ENCODE results near the gene TCF4. TPM values are rescaled to one million over a fixed set of nuclear protein-coding genes. Genes with fewer than 3 reads are reported as not detected.

TCF4 gene
- total and polyA plus RNA-seq, 2 experiments from 2014 or later = 77.7 to 89.2 TPM

DNA sequence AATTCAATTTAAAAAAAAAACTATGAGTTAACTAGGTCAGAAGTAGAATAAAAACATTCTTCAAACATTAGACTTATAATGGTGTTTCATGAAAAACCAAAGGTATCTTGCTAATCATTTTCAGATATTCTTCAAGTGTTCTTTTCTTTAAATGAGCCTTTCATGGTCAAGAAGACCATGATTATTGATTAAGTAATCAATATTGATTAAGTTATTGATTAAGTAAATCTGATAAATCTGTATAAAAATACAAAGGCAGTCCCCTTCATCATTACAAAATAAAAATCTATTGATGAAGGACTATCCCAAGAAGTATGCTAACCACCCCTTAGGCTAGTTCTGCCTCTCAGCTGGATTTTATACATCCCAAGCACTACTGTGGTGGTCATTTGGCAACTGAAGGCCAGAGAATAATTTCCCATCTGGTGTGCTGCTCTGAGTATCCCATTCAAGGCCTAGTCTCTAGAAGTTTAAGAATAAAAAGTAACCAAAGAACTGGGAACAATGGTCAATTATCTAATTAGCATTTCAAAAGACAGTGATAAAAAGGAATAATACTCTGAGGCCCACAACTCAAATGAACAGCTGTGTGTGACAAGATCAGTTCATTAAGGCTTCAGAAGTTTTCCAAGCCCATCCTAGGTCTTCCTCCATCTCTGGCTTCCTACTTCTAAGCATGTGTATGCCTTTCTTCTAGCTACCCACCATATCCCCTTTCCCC, 63.5 kb downstream of the TCF4 start:
- no peaks in the 10 kb centered on the region for H3F3A ChIP-seq (replicated peaks; ENCODE audit: low read depth)
- Mint-ChIP-seq H3K27ac (peak overlapping the region; percentile 22; the same call in 1 of the 2 replicates), H3K4me1 (peaks cover 54% of the 10 kb centered on the region), H3K9me3 (no peaks in the 10 kb centered on the region), H3K4me3 (peak overlapping the region; percentile 3; the same call in 1 of the 3 replicates), H3K36me3 (ENCODE audit: low read depth) (no peaks in the 10 kb centered on the region), H3K27me3 (ENCODE audit: insufficient read depth, low read depth, poor library complexity) (peaks cover 2% of the 10 kb centered on the region)
- H3K36me3 ChIP-seq (ENCODE audit: insufficient read depth) = no peaks in the 10 kb centered on the region
- H3K4me1 ChIP-seq (ENCODE audit: insufficient read depth) = peaks cover 23% of the 10 kb centered on the region
- H2AFZ ChIP-seq = no peak overlapping the region
- TF ChIP-seq STAT1 (IDR thresholded peaks at IDR 0.05; ENCODE audit: unreplicated experiment) = no peak
- TF ChIP-seq CREB1 (CRISPR knock-in tag; IDR thresholded peaks at IDR 0.05; ENCODE audit: low read depth) = no peak
- TF ChIP-seq, protein P1, sequence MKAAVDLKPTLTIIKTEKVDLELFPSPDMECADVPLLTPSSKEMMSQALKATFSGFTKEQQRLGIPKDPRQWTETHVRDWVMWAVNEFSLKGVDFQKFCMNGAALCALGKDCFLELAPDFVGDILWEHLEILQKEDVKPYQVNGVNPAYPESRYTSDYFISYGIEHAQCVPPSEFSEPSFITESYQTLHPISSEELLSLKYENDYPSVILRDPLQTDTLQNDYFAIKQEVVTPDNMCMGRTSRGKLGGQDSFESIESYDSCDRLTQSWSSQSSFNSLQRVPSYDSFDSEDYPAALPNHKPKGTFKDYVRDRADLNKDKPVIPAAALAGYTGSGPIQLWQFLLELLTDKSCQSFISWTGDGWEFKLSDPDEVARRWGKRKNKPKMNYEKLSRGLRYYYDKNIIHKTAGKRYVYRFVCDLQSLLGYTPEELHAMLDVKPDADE (IDR thresholded peaks at IDR 0.05) = no peak
- no peak for TF ChIP-seq ZNF331 (CRISPR knock-in tag; IDR thresholded peaks at IDR 0.05; ENCODE audit: low read depth)
- TF ChIP-seq EZH2 (IDR thresholded peaks at IDR 0.05; ENCODE audit: low read depth, unreplicated experiment) = no peak
- no peak for TF ChIP-seq POLR2AphosphoS5 (IDR thresholded peaks at IDR 0.05; ENCODE audit: low read depth)
- no peak for TF ChIP-seq EZH2phosphoT487 (IDR thresholded peaks at IDR 0.05; ENCODE audit: unreplicated experiment)
- TF ChIP-seq NANOG (IDR thresholded peaks at IDR 0.05; ENCODE audit: borderline replicate concordance) = 0 out of 2 replicates have a peak, but pooled peaks have one; percentile 31
- TF ChIP-seq, protein P2, sequence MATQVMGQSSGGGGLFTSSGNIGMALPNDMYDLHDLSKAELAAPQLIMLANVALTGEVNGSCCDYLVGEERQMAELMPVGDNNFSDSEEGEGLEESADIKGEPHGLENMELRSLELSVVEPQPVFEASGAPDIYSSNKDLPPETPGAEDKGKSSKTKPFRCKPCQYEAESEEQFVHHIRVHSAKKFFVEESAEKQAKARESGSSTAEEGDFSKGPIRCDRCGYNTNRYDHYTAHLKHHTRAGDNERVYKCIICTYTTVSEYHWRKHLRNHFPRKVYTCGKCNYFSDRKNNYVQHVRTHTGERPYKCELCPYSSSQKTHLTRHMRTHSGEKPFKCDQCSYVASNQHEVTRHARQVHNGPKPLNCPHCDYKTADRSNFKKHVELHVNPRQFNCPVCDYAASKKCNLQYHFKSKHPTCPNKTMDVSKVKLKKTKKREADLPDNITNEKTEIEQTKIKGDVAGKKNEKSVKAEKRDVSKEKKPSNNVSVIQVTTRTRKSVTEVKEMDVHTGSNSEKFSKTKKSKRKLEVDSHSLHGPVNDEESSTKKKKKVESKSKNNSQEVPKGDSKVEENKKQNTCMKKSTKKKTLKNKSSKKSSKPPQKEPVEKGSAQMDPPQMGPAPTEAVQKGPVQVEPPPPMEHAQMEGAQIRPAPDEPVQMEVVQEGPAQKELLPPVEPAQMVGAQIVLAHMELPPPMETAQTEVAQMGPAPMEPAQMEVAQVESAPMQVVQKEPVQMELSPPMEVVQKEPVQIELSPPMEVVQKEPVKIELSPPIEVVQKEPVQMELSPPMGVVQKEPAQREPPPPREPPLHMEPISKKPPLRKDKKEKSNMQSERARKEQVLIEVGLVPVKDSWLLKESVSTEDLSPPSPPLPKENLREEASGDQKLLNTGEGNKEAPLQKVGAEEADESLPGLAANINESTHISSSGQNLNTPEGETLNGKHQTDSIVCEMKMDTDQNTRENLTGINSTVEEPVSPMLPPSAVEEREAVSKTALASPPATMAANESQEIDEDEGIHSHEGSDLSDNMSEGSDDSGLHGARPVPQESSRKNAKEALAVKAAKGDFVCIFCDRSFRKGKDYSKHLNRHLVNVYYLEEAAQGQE (IDR thresholded peaks at IDR 0.05; ENCODE audit: unreplicated experiment) = no peak
- TF ChIP-seq, protein P3, sequence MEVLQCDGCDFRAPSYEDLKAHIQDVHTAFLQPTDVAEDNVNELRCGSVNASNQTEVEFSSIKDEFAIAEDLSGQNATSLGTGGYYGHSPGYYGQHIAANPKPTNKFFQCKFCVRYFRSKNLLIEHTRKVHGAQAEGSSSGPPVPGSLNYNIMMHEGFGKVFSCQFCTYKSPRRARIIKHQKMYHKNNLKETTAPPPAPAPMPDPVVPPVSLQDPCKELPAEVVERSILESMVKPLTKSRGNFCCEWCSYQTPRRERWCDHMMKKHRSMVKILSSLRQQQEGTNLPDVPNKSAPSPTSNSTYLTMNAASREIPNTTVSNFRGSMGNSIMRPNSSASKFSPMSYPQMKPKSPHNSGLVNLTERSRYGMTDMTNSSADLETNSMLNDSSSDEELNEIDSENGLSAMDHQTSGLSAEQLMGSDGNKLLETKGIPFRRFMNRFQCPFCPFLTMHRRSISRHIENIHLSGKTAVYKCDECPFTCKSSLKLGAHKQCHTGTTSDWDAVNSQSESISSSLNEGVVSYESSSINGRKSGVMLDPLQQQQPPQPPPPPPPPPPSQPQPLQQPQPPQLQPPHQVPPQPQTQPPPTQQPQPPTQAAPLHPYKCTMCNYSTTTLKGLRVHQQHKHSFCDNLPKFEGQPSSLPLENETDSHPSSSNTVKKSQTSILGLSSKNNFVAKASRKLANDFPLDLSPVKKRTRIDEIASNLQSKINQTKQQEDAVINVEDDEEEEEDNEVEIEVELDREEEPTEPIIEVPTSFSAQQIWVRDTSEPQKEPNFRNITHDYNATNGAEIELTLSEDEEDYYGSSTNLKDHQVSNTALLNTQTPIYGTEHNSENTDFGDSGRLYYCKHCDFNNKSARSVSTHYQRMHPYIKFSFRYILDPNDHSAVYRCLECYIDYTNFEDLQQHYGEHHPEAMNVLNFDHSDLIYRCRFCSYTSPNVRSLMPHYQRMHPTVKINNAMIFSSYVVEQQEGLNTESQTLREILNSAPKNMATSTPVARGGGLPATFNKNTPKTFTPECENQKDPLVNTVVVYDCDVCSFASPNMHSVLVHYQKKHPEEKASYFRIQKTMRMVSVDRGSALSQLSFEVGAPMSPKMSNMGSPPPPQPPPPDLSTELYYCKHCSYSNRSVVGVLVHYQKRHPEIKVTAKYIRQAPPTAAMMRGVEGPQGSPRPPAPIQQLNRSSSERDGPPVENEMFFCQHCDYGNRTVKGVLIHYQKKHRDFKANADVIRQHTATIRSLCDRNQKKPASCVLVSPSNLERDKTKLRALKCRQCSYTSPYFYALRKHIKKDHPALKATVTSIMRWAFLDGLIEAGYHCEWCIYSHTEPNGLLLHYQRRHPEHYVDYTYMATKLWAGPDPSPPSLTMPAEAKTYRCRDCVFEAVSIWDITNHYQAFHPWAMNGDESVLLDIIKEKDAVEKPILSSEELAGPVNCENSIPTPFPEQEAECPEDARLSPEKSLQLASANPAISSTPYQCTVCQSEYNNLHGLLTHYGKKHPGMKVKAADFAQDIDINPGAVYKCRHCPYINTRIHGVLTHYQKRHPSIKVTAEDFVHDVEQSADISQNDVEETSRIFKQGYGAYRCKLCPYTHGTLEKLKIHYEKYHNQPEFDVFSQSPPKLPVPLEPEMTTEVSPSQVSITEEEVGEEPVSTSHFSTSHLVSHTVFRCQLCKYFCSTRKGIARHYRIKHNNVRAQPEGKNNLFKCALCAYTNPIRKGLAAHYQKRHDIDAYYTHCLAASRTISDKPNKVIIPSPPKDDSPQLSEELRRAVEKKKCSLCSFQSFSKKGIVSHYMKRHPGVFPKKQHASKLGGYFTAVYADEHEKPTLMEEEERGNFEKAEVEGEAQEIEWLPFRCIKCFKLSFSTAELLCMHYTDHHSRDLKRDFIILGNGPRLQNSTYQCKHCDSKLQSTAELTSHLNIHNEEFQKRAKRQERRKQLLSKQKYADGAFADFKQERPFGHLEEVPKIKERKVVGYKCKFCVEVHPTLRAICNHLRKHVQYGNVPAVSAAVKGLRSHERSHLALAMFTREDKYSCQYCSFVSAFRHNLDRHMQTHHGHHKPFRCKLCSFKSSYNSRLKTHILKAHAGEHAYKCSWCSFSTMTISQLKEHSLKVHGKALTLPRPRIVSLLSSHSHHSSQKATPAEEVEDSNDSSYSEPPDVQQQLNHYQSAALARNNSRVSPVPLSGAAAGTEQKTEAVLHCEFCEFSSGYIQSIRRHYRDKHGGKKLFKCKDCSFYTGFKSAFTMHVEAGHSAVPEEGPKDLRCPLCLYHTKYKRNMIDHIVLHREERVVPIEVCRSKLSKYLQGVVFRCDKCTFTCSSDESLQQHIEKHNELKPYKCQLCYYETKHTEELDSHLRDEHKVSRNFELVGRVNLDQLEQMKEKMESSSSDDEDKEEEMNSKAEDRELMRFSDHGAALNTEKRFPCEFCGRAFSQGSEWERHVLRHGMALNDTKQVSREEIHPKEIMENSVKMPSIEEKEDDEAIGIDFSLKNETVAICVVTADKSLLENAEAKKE (CRISPR knock-in tag; IDR thresholded peaks at IDR 0.05) = peak; percentile 73; the same call in 1 of the 2 replicates
- TF ChIP-seq, protein P4, sequence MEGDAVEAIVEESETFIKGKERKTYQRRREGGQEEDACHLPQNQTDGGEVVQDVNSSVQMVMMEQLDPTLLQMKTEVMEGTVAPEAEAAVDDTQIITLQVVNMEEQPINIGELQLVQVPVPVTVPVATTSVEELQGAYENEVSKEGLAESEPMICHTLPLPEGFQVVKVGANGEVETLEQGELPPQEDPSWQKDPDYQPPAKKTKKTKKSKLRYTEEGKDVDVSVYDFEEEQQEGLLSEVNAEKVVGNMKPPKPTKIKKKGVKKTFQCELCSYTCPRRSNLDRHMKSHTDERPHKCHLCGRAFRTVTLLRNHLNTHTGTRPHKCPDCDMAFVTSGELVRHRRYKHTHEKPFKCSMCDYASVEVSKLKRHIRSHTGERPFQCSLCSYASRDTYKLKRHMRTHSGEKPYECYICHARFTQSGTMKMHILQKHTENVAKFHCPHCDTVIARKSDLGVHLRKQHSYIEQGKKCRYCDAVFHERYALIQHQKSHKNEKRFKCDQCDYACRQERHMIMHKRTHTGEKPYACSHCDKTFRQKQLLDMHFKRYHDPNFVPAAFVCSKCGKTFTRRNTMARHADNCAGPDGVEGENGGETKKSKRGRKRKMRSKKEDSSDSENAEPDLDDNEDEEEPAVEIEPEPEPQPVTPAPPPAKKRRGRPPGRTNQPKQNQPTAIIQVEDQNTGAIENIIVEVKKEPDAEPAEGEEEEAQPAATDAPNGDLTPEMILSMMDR (conservative IDR thresholded peaks at IDR 0.05; ENCODE audit: low read depth in 2 of 2) = no peak
- TF ChIP-seq JUNB (IDR thresholded peaks at IDR 0.05; ENCODE audit: unreplicated experiment) = no peak
- no peak for TF ChIP-seq ZNF114 (CRISPR knock-in tag; IDR thresholded peaks at IDR 0.05)
- peak overlapping the region; percentile 56 for H3K4me2 ChIP-seq
- DNase-seq (ENCODE audit: low spot score) = peak; percentile 24
- peaks cover 93% of the 10 kb centered on the region for H3K79me2 ChIP-seq (replicated peaks; ENCODE audit: insufficient read depth)
- H3K27ac ChIP-seq (ENCODE audit: low read depth) = no peak overlapping the region
- no peaks in the 10 kb centered on the region for H3K9me2 ChIP-seq (ENCODE audit: insufficient read depth)
- H3K4me3 ChIP-seq = no peak overlapping the region
- no peaks in the 10 kb centered on the region; the same call in 1 of the 2 replicates for H4K20me1 ChIP-seq (replicated peaks; ENCODE audit: insufficient read depth)
- no peaks in the 10 kb centered on the region for H3K27me3 ChIP-seq (ENCODE audit: insufficient read depth)
- ATAC-seq = peak; percentile 54

All from GM23338 (cell line).